ENCODE data around the gene CTDSPL.
"Not testable (repeated sequence)": the region's sequence is repeated elsewhere in the genome, so short reads cannot be mapped to it uniquely, and the experiment has no call there.

CTDSPL gene

DNA sequence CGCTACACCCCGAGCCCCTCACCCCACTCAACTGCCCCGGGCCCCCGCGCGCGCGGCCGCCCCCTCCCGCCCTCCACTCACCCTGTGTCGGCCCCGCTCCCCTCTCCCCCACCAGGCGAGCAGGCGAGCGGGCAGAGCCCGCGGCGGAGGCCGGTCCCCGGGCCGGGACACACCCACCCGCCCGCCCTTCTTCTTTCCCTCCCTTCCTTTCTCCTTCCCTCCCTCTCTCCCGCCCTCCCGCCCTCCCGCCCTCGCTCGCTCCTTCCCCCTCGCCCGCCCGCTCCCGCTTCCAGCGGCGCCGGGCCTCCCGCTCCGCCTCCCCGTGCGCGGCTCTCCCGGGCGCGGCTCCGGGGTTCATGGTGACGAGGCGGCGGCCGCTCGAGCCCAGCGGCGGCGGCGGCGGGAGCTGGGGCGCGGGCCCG lies at the start of gene CTDSPL:
CTDSPL (plus strand) TSS at position 261 of the 422 bp plus-strand sequence. CDS start 320 bp downstream, outside the sequence.
- peak in 2 of 6 experiments; percentile 6 to 26 for DNase-seq

DNA sequence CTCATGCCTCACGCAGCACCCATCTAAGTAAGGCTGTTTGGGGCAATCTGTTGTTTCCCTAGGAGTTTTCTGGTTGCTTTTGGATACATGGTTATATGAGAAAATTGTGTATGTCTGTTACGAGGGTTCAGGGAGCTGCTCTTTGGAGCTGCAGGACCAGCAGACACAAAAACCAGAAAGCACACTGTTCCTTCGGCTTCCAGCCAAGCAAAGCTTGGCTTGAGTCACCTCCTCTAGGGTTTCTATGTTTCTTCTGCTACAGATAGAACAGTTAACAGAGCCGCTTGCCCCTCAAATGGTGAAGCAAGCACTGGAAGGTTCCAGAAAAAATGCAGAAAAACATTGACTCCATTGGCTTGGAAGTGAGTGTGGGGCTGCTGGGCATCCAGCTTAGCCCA lies 49.2 kb upstream of the CTDSPL start:
- DNase-seq: no peak

GRCh38 chr3:37813403-37813802 lies 48.3 kb upstream of the CTDSPL start:
- no peak for DNase-seq

- no peak for DNase-seq
Measured at GRCh38 chr3:37814547-37814946, 47.1 kb upstream of the CTDSPL start.

DNA sequence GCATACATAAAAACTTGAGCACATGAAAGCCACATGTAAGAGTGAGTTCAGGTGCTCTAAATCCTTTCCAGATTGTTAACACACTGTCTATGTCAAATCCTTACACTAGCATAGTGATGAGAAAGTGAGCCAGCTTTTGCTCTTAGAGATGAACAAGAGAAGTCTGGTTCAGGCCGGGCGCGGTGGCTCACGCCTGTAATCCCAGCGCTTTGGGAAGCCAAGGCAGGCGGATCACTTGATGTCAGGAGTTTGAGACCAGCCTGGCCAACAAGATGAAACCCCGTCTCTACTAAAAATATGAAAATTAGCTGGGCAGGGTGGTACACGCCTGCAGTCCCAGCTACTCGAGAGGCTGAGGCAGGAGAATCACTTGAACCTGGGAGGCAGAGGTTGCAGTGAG lies 46.5 kb upstream of the CTDSPL start:
- not testable (repeated sequence) for DNase-seq

DNA sequence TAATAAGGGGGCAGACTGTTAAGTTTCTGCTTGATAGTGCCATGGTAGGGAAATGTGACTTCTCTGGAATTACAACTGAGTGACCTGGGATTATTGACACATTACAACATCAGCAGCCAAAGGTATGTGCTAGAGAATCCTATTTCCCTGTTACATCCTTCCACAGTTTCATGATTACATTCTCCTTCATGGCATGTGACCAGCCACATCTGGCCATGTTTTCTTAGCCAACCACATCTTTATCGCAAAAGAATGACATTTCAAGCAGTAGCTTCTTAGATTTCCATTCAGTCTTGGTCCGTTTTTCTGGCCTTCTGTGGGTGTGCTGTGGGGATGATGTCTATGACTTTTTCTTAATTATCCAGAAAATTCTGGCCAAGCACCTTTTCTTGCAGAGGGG lies 45.4 kb upstream of the CTDSPL start:
- no peak for DNase-seq

GRCh38 chr3:37819591-37819990 lies 42.1 kb upstream of the CTDSPL start:
- no peak for DNase-seq

GRCh38 chr3:37820286-37820685 lies 41.4 kb upstream of the CTDSPL start:
- no peak for DNase-seq

GRCh38 chr3:37823189-37823588 lies 38.5 kb upstream of the CTDSPL start:
- DNase-seq: no peak

GRCh38 chr3:37824090-37824953 lies 37.4 kb upstream of the CTDSPL start:
- DNase-seq: no peak

DNA sequence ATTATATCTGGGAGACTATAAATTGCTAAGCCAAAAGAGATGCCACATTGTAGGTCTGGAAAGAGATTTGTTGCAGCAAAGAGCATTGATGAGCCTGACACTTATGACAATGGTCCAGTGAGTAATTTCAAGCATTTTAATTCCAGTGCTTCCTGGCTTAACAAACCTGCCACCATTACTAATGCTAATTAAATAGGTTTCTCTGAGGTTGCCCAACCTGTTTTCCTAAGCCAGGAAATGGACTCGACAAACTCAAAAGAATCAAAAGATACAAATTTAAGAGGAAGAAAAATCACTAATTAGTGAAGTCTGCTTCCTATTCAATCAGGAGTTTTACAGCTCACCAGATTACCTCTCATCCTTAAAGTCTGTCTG lies 36.7 kb upstream of the CTDSPL start:
- DNase-seq: no peak

GRCh38 chr3:37825744-37826400 lies 35.8 kb upstream of the CTDSPL start:
- no peak for DNase-seq

GRCh38 chr3:37826502-37826901 lies 35.2 kb upstream of the CTDSPL start:
- DNase-seq: no peak

- no peak for DNase-seq
Measured at GRCh38 chr3:37826933-37827332, 34.7 kb upstream of the CTDSPL start.

DNA sequence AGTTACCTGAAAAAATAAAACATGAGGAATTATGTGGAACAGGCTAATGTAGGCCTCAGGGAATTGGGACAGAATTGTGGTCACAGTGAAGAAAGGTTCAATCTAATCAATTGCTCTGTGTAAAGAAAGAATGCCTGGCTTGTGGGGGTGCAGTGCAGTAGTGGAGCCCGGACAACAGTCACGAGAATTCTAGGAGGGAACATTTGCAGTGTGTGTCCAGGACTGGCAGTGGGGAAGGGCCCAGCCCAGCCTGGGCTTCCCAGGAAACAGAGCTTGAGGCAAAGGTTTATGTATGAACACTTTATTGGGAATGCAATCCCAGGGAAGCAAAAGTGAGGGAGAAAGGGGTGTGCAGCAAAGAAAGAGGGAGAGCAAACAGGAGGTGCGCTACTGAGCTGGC lies 29.2 kb upstream of the CTDSPL start:
- DNase-seq: no peak

GRCh38 chr3:37833302-37834186 lies 28.1 kb upstream of the CTDSPL start:
- no peak for DNase-seq

GRCh38 chr3:37836589-37836988 lies 25.1 kb upstream of the CTDSPL start:
- no peak for DNase-seq

DNA sequence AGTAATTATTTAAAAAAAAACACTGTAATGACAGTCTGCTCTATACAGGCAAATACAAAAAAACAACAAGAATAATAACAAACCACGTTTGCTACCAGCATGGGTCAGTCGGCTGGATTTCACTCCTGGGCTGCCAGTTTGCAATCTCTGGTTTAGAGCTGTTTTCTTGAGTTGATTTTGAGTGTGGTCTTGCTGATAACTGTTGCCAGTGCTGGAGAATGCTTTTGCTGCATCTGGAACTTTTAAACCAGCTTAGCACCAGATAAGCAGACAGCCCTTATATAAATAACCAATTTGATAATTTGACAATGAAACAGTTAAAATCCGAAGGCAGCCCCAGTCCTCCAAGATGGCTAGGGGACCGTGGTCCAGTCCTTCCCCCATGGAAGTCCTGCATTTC lies 14.0 kb upstream of the CTDSPL start:
- DNase-seq: no peak

- DNase-seq: no peak
Measured at GRCh38 chr3:37849146-37849923, 12.3 kb upstream of the CTDSPL start.

- DNase-seq: no peak
Measured at GRCh38 chr3:37852097-37852496, 9.6 kb upstream of the CTDSPL start.

DNA sequence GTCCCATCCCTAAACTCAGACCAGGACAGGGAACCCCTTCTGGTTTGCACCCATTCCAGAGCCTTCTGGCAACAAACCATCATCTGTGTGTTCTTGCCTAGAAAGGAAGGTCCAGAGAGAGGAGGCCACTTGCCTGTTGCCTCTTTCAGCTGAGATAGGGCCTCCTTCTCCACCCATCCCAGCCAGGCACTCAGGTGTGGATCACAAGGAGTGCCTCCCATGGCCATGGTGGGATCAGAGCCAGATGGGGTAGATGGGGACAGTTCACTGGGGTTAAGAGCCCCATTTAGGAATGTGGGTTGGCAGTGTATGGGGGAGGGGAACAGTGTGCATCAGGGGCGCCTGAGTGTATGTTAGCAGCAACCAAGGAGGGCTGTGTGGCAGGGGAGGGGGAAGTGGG lies 8.9 kb upstream of the CTDSPL start:
- no peak for DNase-seq

- DNase-seq: no peak
Measured at GRCh38 chr3:37853691-37854413, 7.8 kb upstream of the CTDSPL start.
